Measurements from ENCODE around the gene ADAMTS17.

The ADAMTS17 gene

DNA sequence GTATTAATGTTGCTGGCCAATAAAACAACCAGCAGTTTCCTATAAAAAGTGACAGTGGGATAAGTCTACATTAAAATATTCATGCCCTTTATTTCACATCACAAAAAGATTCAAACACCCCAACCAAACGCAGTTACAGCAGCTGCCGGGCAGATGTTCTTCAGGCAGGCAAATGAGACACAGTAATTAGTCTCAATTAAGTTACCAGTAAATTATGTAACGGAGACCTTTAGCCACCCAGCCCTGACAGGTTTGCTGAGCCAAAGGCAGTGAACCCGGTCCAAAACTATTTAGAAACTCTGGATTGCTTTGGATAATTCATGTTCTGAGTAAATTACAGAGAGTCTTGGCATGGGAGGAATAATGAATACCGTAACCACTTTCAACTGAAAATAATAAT lies 319.4 kb downstream of the ADAMTS17 start:
- no peak for DNase-seq (ENCODE audit: low spot score)

DNA sequence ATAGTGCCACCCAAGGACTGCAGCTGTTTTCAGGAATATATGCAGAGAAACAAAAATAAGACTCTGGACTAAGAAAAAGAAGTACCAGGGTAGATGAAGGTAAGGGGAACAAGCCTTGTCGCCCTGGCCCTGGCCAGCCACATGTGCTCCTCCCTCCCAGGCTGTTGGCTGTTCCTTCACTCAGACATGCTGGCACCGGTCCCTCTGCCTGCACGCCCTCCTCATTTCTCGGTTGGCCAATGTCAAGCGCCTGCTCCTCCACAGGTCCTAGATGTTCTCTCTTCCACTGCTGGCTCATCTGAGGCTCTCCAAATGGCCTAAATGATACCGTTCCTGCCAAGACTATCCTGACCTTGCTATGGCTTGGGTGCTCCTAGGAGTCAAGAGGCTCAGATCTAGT lies 320.1 kb downstream of the ADAMTS17 start:
- DNase-seq (ENCODE audit: low spot score) = no peak

DNA sequence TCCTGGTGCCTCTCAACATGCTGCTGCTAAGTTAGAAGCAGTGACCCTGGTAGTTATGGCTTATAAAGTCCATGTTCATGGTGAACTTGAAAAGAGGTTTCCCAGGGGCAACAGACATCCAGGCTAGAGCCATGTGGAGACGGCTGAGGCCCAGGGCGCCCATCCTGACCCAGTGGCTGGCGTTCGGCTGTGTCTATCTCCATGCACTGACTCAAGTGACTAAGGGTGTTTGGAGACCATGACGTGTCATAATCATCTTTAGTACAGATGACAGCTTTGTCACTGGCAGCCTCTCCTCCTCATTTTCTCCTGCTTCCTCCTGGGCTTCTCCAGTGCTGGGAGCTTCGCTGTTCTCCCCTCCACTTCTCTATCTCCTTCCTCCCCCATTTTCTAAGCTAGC lies 321.2 kb downstream of the ADAMTS17 start:
- no peak for DNase-seq (ENCODE audit: low spot score)

DNA sequence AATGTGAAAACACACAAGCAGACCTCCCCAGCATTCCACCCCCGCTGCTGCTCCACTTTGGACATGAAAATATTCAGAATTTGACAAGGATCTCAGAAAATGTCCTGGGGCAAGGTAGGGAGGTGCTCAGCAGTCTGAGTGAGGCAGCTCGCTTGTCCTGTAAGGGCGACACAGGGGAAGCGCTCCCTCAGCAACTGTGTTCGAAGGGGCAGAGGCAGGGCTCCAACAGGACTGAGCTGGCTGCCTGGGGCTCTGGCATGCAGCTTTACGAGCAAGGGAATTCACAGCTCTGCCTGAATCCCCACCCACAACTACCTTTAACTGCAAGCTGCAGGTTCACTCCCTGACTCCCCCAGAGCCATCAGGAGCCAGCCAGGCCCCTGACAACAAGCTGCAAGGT lies 321.6 kb downstream of the ADAMTS17 start:
- no peak for DNase-seq (ENCODE audit: low spot score)

DNA sequence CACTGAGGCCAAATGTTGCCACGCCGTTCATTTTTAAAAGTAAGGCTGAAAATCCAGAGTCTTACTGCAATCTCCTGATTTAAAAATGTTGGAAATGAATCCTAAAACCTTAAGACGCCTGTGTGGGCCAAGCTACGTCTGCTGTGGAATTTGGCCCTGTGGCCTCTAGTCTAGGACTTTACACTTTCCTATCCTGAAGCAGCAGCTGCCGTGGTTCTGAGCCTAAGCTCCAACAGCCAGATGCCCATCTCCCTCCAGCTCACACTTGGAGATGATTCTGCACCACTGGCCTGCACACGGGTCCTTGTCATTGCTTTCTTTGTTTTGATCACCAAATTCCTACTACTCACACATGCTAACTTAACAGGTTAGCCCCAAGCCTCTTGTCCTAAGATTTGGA lies 322.2 kb downstream of the ADAMTS17 start:
- DNase-seq (ENCODE audit: low spot score) = no peak

DNA sequence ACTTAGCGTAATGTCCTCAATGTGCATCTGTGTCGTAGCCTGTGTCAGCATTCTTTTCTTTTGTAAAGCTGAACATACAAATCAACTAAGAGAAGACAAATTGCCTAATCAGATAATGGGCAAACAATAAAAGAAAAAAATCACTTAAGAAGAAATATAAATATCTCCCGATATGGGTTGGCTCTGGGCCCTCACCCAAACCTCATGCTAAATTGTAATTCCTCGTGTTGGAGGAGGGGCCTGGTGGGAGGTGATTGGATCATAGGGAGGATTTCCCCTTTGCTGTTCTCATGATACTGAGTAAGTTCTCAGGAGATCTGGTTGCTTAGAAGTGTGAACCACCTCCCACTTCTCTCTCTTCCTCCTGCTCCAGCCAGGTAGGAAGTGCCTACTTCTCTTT lies 323.6 kb downstream of the ADAMTS17 start:
- no peak for DNase-seq (ENCODE audit: low spot score)

DNA sequence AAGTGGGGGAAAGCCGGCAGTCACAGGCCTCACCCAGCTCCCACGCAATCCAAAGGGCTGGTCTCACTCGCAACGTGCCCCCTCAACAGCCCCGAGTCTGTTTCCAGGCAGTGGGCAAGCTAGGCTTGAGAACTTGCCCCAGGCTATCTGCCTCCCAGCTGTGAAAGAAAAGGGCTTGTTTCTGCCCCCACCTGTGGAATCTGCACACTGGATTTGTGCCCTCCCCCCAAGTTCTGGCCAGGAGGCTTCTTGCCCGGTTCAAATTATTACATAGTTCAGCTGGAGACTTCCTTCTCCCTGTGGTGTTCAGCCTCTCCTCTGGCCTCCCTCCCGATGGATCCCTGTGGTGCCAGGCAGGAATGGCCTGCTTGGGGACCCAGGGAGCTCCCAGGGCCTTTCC lies 324.6 kb downstream of the ADAMTS17 start:
- no peak for DNase-seq (ENCODE audit: low spot score)

DNA sequence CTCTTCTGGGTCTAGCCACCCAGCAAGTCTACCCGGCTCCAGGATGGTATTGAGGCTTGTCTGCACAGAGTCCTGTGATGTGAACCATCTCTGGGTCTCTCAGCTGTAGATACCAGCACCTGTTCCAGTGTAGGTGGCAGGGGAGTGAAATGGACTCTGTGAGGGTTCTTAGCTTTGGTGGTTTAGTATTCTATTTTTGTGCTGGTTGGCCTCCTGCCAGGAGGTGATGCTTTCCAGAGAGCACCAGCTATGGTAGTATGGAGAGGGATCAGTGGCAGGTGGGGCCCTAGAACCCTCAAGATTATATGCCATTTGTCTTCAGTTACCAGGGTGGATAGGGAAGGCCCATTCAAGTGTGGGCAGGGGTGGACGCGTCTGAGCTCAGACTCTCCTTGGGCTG lies 325.1 kb downstream of the ADAMTS17 start:
- DNase-seq (ENCODE audit: low spot score) = no peak

DNA sequence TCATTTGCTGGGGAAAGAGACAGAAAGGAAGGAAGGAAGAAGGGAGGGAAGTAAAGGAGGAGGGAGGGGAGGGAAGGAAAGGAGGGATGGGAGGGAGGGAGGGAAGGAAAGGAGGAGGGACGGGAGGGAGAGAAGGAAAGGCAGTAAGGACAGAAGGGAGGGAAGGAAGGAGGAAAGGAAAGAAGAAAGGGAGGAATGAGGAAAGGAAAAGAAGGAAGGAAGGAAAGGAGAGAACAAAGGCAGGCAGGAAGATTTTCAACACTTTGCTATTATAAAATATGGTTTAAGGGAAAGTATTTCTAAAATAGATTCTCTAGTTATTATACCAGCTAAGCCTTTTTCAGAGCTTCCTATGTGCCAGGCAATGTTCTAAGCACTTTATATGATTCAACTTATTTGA lies 330.5 kb downstream of the ADAMTS17 start:
- no peak for DNase-seq (ENCODE audit: low spot score)

DNA sequence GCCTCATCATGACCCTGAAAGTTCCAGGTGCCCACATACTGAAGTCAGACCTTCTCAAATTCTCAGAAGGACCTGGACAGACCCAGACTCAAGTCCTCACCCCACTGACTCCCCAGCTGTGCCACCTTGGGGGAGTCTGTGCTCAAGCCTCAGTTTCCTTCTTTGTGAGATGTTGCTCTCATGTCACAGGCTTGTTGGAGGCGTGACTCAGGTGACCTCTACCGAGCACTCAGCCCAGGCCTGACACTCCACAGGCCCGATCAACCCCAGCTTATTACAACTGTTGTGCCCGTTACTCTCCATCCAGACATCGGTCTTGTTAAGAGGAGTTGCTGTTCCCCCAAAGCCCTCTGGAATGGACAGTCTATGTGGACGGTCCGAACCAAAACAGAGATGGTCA lies 332.4 kb downstream of the ADAMTS17 start:
- DNase-seq (ENCODE audit: low spot score) = no peak

DNA sequence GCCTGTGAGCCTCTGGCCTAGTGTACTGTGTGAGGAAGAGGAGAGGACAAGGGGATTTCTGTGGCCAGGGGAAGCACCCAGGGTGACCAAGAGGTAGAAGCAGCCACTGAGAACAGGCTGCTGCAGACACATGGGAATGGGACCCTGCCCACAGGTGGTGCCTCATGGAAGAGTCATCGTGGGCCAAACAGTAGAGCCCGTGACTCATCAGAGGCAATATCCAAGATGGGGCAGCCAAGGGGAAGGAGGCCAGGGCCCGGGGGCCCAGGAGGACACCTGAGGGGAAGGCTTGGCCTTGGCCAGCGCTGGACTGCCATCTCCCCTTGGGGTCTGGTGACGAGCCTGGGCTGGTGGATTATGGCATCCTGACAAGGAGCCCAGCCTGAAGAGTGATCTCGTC lies 333.5 kb downstream of the ADAMTS17 start:
- DNase-seq (ENCODE audit: low spot score) = no peak

DNA sequence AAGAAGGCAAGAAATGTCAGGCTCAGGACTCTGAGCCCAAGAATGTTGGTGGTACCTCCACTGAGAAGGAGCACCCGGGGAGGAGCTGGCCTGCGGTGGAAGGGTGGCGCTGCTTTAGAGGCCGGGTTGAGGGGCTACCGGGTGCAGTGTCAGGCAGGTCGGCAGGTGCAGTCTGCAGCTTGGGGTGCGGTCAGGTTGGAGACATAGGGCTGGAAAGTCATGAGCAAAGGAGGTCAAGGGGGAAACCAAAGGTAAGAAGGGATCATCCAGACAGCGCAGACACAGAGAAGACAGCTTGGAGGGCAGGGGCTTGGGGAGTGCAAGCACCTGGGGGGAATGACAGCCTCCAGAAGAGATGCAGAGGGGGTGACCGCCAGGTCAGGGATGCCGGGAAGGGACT lies 334.2 kb downstream of the ADAMTS17 start:
- no peak for DNase-seq (ENCODE audit: low spot score)

DNA sequence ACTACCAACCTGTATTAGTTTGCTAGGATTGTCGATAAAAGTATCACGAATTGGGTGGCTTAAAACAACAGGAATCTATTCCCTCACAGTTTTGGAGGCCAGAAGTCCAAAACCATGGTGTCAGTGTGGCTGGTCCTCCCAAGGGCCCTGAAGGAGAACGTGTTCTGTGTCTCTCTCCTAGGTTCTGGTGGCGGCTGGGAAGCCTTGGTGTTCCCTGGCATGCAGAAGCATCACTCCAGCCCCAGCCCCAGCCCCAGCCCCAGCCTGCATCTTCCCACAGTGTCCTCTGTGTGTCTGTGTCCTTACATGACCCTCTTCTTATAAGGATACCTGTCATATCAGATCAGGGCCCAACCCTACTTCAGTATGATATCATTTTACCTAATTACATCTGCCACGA lies 336.1 kb downstream of the ADAMTS17 start:
- no peak for DNase-seq (ENCODE audit: low spot score)

DNA sequence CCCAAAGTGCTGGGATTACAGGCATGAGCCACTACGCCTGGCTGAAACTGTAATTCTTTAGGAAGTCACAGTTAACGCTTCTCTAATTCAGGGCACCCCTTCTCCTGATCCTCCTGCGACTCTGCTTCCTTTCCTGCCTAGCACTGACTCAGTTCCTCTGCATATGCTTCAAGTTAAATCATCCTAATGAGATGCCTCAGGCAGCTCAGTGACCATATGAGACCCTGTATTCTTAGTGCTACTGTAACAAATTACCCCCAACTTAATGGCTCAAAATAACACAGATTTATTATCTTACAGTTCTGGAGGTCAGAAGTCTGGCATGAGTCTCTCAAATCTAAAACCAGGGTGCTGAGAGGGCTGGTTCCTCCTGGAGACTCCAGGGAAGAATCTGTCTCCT lies 336.8 kb downstream of the ADAMTS17 start:
- DNase-seq (ENCODE audit: low spot score) = no peak

DNA sequence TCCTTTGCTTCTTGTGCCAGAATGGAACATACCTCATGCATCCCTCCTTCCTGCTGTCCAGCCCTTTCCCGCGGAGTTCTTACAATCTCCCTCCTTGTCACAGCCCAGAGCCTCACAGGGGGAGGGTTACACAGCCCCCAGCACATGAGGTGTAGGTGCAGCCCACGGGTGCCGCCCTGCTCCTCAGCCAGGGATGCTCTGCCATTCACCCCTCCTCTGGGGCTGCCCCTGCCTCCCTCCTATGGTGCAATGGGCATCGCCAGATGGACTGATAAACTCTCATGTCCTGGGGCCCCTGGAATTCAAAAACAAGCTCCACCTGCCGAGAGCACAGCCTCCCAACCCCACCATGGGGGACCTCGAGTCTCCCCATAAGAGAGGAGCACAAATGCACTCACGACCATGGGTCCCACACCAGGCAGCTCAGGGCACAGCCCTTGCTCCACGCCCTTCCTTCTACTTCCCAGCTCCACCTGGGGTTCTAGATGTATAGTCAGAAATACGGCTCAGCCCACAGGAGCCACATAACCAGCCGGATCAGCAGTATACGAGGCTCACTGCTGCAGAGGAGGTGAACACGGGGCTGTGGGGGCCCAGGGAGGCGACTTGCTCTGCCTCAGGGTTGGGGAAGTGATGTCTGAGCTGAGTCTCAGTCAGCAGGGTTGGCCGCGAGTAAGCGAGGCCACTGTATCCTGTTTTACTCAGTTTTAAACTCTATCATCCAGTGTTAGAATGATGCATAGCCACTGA lies 338.8 kb downstream of the ADAMTS17 start:
- no peak for DNase-seq (ENCODE audit: low spot score)

DNA sequence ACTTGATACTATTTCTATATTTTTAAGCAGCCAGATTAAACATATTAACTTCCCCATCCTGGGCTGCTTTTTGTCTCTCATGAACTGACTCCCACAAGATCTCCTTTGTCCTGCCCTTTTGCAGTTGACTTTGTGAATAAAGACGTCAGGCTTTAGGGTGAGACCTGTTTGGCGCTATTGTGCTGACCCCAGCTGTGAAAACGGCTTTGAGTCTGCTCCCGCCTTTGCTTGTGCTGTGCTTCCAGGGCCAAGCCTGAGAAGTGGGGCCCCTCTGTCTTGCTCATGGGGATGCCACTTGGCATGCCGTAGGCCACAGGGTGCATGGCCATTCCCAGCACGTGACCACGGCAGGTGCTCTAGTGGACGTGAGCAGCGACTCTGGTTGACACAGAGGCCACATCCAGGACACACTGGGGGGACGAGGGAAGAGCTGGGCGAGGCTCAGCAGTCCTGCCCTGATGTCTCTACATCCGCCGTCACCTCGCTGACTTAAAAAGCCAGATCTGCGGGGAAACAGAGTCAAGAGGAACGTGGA lies 339.6 kb downstream of the ADAMTS17 start:
- DNase-seq (ENCODE audit: low spot score) = no peak

DNA sequence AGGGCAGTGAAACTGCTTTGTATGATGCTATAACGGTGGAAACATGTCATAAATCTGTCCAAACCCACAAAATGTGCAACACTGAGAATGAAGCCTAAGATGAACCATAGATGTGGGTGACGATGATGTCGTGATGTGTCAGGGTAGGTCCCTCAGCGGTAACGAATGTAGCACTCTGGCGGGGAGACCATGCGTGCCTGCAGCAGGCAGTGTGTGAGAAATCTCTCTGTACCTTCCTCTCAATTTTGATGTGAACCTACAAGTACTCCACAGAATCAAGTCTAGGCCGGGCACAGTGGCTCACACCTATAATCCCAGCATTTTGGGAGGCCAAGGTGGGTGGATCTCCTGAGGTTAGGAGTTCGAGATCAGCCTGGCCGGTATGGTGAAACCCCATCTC lies 340.4 kb downstream of the ADAMTS17 start:
- DNase-seq (ENCODE audit: low spot score) = no peak

DNA sequence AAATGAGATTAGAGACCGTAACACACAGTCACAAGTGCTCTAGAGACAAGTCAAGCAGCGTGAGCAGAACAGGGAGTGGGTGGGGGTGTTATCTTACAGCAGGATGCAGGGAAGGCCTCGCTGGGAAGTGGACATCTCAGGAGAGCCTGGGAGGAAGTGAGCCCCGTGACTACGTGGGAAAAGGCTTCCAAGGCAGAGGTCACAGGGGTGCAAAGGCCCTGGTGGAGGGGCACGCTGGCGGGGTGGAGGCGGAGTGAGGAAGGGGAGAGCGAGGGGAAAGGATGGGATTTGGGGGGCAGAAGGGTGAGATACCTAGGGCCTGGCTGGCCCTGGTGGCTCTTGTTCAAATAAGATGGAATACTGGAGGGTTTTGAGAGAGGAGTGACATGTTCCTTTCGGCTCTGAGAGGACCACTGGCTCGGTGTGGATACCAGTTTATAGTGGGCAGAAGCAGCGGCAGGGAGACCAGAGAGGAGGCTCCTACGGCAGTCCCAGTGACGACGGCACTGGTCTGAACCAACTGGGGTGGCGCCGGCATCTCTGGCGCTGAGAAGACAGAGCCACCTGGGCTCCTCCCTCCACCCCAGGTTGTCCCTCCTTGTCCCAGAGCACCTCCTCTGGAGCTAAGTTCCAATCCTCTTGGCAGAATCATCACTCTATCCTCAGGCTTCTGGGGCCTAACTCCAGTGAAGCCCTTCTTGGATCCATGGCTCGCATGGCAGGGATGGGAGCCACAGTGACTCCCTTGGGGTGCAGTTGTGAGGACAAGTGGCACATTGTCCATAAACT lies 342.3 kb downstream of the ADAMTS17 start:
- no peak for DNase-seq (ENCODE audit: low spot score)

DNA sequence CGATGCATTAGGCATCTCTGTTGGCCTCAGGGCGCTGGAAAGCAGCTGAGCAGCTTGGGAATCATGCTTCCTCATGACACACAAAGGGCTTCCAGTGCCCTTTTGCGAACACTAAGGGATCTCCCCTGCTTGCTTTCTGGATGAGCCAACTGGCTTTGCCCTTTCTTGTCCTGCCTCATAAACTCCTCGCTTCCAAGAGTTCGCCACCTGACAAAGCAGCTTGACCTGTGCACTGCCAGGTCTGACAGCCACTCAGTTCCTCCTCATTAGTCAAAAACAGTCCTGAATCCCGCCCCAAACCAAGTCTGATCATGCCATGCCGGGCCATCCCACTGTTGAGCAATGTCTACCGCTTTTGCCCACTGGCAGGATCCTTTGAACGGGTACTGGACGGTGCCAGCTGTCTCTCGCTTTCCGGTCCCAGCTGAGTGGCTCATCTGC lies 343.1 kb downstream of the ADAMTS17 start:
- no peak for DNase-seq (ENCODE audit: low spot score)

DNA sequence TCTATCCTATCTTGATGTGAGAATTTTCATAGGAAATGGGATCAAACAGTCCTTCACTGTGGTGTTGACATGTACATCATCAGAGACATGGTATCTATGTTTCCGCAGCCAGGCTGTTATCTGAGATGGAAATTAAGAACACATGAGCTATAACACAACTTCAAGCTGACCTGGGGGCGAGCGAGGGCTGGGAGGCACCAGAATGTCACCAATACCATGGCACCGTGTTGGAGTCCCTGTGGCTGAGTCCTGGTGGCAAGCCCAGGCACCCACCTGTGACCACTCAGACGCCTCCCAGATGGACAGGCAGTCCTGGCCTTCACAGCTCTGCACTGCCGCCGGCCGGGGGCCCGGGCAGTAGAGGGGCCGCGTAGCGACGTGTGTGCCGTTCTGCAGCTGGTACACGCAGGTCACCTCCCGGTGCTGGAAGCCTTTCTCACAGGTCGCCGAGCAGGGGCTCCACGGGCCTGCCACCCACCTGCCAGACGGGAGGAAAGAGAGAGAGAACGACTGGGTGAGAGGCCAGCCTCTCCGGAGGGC lies 344.6 kb downstream of the ADAMTS17 start:
- DNase-seq (ENCODE audit: low spot score) = no peak

DNA sequence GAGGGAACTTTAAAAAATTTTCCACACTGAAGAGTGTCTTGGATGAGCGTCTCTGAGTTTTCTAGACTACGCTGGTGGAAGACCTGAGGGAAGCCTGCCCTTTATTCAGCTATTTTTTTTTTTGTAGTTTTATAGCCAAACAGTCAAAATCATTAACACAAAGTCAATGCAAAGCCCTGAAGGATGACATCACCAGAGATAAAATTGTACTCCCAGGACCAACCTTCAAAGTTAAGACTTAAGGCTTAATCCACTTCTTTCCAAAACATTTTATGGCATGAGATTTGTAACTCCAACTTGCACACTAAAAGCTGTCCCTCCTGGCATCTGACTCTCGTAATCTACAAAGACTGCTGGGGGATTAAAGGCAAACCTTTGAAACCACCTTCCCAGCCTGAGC lies 345.1 kb downstream of the ADAMTS17 start:
- no peak for DNase-seq (ENCODE audit: low spot score)

DNA sequence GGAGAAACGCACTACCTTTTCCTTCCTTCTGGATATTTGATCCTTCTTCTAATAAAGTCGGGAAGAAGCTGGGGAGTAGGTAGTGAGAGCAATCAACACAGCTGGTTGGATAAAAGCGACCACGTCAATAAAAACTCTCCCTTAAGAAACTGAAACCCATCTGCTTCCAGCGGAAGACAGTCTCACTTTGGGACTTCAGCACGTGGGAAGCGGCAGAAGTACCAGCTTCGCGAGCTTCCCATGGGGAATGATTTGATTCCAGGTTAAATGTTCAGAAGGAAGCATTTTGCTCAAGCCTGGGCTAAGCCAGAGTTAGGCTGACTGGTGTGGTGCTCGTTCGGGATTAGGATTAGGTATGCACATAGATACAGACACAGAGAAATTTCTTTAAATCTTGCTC lies 346.2 kb downstream of the ADAMTS17 start:
- no peak for DNase-seq (ENCODE audit: low spot score)

DNA sequence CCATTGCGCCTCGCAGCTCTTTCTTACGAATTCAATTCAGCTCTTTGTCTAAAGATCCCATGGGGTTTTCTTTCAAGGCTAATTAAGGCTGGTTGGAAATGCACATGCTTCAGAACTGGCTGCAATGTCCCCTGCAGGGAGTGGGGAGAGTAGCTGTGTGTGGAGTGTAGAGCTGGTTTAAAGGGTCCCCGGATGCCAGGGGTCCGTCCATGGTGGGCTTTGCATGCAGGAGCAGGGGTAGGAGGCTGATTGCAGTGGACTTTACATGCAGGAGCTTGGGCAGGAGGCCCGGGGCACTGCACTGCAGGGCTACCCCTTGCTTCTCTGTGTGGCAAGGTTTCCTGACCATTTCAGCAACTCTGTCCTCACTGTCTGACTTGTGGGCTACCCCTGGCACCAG lies 346.9 kb downstream of the ADAMTS17 start:
- no peak for DNase-seq (ENCODE audit: low spot score)

Measured in germinal center (tissue), 1 donor.